GDM1 (cell line): ENCODE results near the gene FAF1.
A peak's percentile ranks its signal among the peaks of the same experiment; 100 is the strongest.
"Not testable (repeated sequence)": the region's sequence is repeated elsewhere in the genome, so short reads cannot be mapped to it uniquely, and the experiment has no call there.

Experiments used
- DNase-seq: peaks from one replicate; lab custom pipeline; 2025; lab: John Stamatoyannopoulos, UW

The FAF1 gene

DNA sequence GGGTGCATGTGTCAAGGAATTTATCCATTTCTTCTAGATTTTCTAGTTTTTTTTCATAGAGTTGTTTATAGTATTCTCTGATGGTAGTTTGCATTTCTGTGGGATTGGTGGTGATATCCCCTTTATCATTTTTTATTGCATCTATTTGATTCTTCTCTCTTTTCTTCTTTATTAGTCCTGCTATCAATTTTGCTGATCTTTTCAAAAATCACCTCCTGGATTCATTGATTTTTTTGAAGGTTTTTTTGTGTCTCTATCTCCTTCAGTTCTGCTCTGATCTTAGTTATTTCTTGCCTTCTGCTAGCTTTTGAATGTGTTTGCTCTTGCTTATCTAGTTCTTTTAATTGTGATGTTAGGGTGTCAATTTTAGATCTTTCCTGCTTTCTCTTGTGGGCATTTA is 52.5 kb downstream of the FAF1 start:
- DNase-seq: not testable (repeated sequence)

DNA sequence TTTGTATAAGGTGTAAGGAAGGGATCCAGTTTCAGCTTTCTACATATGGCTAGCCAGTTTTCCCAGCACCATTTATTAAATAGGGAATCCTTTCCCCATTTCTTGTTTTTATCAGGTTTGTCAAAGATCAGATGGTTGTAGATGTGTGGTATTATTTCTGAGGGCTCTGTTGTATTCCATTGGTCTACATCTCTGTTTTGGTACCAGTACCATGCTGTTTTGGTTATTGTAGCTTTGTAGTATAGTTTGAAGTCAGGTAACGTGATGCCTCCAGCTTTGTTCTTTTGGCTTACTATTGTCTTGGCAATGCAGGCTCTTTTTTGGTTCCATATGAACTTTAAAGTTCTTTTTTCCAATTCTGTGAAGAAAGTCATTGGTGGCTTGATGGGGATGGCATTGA is 54.0 kb downstream of the FAF1 start:
- not testable (repeated sequence) for DNase-seq

DNA sequence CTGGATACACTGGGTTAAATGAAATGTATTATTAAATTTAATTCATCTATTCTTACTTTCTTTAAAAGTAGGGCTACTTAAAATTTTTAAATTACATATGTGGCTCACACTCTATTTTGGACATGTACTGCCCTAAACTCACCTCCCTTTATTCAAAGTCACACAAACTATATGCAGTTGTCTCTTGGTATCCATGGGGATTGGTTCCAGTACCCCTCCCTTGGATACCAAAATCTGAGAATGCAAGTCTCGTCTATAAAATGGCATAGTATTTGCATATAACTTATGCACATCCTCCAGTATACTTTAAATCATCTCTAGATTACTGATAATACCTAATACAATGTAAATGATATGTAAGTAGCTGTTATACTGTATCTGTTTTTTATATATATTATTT is 57.6 kb downstream of the FAF1 start:
- DNase-seq: no peak

DNA sequence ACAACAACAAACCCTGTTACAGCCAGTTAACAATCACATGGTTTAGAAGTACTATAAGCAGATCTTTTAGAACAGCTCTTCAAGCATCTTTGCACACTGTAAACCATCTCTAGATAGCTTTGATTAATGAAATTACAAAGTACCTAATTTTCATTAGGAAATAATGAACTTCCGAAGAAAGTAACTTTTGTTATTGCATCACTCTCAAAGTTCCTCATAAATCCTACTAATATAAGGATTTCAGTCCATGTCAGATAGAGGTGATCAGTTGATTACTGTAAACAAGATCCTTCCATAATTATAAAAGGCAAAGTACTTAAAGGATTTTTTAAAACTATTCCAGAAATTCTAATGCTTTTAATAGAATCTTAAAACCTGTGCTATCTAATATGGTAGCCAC is 58.2 kb downstream of the FAF1 start:
- no peak for DNase-seq

DNA sequence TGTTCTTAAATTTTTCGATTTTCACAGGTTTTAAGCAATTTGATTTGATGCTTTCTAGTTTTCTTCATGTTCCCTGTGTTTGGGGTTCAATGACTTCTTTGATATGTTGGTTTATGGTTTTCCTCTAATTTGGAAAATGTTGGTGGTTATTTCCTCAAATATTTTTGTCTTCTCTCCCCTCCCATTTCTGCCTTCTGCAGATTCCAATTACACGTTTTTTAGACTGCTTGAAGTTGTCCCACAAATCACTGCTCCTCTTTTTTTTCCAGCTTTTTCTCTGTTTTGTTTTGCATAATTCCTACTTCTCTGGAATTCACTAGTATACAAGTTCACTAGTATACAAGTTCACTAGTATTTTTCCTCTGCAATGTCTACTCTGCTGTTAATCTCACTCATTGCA is 61.3 kb downstream of the FAF1 start:
- DNase-seq: no peak

DNA sequence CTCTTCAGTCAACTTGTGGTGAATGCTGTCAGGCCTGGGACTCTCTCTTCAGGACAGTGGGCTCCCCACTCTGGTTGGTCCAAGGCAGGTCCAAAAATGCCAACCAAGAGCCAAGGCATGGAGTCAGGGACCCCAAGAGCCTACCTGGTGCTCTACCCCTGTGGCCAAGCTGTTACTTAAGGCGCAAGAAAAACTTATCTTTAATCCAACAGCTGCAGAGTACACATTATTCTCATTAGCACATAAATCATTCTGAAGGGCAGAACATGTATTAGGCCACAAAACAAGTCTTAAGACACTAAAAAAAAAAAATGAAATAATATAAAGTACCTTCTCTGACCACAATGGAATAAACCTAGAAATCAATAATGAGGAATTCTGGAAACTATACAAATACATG is 65.7 kb downstream of the FAF1 start:
- DNase-seq: no peak

DNA sequence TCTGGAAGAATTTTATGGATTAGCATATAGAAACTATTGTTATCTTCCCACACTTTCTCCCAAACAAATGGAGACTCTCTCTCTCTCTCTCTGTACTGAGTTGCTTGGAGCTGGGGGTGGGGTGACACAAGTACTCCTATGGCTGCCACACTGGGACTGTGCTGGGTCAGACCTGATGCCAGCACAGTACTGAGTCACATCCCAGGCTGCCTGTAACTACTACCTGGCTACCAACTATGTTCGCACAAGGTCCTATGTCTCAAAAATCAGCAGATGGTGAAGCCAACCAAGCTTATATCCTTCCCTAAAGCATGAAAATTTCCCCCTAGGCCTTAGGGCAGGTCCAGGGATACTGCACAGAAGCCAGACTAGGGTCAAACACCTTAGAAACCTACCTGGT is 66.6 kb downstream of the FAF1 start:
- no peak for DNase-seq

DNA sequence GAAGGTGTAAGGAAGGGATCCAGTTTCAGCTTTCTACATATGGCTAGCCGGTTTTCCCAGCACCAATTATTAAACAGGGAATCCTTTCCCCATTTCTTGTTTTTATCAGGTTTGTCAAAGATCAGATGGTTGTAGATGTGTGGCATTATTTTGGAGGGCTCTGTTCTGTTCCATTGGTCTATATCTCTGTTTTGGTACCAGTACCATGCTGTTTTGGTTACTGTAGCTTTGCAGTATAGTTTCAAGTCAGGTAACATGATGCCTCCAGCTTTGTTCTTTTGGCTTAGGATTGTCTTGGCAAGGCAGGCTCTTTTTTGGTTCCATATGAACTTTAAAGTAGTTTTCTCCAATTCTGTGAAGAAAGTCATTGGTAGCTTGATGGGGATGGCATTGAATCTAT is 72.5 kb downstream of the FAF1 start:
- DNase-seq: not testable (repeated sequence)

DNA sequence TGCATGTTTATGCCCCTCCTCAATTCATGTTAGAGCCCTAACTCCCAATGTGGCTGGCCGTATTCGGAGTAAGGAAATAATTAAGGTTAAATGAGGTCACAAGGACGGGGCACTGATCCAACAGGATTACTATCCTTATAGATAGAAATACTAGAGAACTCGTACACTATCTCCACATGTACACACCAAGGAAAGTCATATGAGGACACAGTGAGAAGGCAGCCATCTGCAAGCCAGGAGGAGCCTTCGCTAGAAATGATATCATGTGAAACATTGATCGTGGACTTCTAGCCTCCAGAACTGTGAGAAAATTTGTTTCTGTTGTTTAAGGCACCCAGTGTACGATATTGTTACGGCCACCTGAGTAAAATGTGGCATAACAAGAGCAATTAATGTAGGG is 79.7 kb downstream of the FAF1 start:
- DNase-seq: no peak

DNA sequence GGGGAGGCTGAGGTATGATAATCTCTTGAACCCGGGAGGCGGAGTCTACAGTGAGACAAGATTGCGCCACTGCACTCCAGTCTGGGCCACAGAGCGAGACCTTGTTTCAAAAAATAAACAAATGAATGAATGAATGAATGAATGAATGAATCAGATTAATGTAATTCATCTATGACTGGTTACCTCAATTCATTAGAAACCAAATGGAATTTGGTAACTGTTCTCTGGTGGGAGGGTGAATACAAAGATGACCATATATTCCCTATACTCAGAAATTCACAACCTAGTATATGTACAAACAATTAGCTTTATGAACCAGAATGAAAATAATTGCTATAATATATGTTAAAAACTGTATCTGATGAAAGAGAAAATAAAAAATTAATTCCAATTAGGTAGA is 80.9 kb downstream of the FAF1 start:
- DNase-seq: no peak

DNA sequence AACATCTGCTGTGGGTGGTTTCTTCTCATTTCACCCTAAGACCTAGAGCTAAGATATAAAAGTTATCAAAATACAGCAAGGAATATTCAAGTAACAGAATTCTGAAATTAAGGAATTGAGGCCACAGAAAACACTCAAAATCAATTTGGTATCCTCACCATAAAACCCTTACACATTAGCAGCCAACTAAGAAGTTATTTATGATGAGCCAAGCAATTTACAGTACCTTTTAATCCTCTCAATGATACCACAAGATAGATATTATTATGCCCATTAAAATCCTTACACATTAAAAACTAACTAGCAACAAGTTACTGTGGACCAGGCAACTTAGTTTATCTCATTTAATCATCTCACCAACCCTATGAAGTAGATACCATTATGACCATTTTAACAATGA is 81.6 kb downstream of the FAF1 start:
- no peak for DNase-seq

DNA sequence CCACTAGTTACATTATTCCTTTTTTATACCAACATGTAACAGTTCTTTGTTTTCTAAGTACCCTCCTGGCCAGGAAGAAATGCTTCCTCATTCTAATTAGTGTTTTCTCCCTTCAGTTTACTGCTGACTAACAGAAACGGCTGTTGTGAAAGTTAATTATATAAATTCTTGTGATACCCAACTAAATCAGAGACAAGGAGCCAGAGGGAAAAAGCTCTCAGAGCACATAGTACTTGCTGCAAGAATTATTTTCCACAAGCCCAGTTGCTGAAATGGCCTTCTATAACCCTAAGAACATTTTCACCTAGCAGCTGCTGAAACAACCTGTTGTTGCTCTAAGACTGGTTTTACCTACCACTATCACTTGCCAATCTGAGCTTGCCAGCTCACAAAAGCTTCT is 82.4 kb downstream of the FAF1 start:
- no peak for DNase-seq

DNA sequence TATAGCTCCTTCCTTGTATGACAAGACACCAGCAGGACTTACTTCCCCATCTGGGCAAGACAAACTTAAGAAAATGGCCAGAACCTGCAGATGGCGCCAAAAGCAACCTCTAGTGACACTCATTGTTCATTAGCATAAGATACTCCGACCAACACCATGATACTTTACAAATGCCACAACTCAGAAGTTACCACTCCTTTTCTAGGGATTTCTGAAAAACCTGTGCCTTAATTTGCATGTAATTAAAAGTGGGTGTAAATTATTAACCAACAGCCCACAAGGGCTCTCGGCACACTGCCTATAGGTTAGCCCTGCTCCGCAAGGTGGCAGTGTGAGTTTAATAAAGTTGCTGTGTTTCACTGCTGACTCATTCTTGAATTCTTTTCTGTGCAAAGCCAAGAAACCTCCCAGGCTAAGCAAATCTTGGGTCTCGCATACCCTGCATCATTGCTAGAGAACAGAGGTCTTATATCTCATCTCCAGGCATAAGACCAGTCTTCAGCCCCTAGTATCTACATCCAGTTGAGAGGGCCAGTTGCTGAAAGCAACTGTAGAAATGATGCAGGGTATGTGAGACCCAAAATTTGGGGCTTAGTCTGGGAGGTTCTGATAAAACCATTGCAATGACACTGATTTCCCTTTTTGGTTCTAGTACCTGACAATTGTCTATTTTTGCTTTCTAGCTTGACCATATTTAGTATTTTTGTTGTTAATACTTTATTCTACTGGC is 86.4 kb downstream of the FAF1 start:
- DNase-seq: peak; percentile 84

DNA sequence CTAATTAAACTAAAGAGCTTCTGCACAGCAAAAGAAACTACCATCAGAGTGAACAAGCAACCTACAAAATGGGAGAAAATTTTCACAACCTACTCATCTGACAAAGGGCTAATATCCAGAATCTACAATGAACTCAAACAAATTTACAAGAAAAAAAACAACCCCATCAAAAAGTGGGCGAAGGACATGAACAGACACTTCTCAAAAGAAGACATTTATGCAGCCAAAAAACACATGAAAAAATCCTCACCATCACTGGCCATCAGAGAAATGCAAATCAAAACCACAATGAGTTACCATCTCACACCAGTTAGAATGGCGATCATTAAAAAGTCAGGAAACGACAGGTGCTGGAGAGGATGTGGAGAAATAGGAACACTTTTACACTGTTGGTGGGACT is 95.2 kb downstream of the FAF1 start:
- not testable (repeated sequence) for DNase-seq

DNA sequence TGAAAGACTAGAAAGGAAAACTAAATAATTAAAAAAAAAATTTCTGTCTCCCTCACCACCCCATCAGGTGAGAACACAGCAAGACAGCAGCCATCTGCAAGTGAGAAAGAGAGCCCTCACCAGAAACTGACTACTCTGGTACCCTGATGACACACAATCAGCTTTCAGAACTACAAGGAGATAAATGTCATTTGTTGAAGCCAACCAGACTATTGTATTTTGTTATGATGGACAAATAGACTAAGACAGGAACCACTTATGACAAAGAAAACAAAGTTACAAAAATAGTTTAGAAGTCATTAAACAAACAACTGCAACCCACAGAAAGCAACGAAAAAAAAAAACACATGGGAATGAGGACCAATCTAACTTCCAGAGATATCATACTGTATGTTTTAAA is 98.3 kb downstream of the FAF1 start:
- DNase-seq: no peak

DNA sequence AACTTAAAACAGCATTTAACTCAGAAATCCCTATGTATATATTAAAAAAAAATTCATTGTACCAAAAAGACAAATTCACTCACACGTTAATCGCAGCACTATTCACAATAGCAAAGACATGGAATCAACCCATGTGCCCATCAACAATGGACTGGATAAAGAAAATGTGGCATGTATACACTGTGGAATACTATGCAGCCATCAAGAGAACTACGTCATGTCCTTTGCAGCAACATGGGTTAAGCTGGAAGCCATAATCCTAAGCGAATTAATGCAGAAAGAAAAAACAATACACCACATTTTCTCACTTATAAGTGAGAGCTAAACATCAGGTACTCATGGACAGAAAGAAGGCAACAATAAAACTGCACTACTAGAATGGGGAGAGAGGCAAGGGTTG is 99.4 kb downstream of the FAF1 start:
- no peak for DNase-seq

DNA sequence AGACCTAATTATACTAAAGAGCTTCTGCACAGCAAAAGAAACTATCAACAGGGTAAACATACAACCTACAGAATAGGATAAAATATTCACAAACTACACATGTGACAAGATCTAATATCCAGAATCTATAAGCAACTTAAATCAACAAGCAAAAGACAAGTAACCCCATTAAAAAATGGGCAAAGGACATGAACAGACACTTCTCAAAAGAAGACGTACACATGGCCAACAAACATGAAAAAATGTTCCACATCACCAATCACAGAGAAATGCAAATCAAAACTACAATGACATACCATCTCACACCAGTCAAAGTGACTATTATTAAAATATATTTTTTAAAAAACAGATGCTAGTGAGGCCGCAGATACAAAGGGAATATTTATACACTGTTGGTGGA is 99.8 kb downstream of the FAF1 start:
- no peak for DNase-seq

DNA sequence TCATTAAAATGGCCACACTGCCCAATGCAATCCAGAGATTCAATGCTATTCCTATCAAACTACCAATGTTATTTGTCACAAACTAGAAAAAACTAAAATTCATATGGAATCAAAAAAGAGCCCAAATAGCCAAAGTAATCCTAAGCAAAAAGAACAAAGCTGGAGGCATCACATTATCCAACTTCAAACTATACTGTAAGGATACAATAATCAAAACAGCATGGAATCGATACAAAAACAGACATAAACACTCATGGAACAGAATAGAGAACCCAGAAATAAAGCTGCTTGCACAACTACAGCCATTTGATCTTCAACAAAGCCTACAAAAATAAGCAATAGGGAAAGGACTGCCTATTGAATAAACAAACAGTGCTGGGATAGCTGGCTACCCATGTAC is 100.4 kb downstream of the FAF1 start:
- DNase-seq: no peak

DNA sequence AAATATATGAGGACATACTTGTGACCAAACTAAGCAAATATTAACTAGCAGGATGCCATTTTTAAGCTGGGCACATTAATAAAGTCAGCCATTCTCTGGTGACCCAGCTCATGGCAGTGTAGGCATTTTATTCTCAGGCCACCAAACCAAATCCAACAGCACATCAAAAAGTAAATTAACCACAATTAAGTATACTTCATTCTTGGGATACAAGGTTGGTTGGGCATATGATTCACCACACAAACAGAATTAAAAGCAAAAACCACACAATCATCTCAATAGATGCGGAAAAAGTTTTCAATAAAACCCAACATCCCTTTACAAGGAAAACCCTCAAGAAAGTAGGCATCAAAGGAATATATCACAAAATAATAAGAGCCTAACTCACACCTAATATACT is 101.3 kb downstream of the FAF1 start:
- DNase-seq: no peak

DNA sequence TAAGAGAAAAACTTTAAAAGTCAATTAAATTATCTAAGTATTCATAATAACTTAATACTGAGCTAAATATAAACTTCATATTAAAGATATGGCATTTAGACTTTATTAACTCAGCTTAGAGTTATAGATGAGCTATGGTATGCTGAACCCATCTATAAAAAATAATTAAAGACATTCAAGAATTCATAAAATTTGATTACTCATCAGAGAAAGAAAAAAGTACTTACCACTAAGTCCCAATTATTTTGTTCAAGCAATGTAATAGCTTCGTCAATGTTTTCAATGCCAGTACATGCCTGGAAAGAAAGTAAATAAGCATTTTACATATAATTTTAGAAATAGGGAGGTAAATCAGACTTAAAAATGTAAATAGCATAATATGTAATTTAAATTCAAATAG is 102.4 kb downstream of the FAF1 start:
- DNase-seq: no peak

DNA sequence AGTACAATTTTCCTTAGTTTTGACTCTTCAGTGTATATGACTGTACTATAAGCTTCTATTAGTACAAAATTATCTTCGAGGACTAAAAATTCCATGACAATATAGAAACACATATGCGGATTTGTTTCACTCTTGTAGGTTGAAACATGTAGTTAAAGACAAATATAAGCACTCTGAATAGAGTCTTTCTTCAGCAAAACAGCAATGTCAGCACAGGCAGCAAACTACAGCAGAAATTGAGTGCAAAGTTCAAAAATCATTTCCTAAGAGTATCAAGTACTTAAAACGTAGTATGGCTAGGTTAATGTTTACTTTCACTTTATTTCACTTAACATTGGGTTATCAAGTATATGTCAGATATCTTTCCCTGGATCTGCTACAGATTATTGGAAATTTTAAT is 106.7 kb downstream of the FAF1 start:
- DNase-seq: no peak

DNA sequence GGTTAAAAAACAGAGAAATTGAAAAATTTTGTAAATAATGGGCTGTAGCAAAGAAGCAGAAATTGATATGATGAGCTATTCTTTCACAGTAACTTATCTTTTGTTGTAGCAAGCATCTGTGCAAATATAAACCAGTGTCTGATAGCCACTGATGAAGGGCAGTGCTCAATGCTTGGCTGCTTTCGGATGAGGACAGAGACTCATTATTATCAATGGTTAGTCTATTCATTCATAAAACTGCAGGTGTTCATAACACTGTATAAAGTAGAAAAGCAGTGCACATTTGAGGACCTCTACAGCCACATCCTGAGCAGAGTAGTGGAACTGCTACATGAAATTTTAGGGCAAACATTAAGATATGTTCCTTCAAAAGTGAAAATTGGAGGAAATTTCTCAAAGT is 107.2 kb downstream of the FAF1 start:
- no peak for DNase-seq

DNA sequence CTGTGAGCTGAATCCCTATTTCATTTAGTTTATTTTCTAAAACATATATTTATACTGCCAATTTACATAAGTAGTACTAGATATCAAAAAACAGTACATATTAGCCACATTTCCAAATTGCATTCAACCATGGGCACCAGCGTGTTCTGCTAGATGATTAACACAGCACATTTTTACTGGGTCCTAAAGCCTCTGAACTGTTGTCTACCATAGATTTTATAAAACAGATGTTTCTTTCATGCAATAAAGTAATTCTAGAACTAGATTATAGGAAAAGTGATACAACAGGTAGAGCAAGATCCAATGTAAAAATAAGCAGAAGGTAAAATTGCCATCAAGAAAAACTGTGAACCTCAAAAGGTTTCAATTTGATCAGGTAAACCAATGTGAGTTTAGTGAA is 108.6 kb downstream of the FAF1 start:
- DNase-seq: no peak

DNA sequence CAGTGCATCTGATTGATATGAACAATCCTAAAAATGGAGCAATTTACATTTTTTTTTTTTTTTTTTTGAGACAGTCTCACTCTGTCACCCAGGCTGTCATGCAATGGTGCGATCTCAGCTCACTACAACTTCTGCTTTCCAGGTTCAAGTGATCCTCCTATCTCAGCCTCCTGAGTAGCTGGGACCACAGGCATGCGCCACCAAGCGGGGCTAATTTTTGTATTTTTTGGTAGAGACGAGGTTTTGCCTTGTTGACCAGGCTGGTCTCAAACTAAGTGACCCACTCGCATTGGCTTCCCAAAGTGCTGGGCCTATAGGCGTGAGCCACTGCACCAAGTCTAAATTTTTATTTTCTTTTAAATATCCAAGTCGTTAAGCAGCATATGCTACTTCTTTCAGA is 109.0 kb downstream of the FAF1 start:
- no peak for DNase-seq

DNA sequence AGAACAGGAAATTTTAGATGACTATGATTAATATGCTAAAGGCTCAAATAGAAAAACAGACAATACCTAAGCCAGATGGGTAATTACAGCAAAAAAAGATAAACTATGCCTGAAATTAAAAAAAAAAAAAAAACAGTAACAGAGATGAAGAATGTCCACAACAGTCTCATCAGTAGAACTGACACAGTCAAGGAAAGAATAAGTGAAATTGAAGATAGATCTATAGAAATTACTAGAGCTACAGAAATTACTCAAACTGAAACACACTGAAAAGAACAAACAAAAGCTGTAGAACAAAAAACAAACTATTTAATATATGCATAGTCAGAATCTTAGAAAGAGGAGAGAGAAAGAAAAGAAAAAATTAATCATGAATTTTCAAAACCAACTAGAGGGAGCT is 112.8 kb downstream of the FAF1 start:
- no peak for DNase-seq
